ENCODE results near the gene FHL5. TPM values are rescaled to one million over a fixed set of nuclear protein-coding genes. Genes with fewer than 3 reads are reported as not detected.

The FHL5 gene
- total and polyA plus RNA-seq, 2 donors (not counting 1 experiment from before 2014, with no cell fraction given) = not detected

GRCh38 chr6:96611342-96611991, 48.5 kb downstream of the FHL5 start:
- Histone ChIP-seq H3K4me2 (replicated peaks; ENCODE audit: low read depth, low read length, poor library complexity, severe bottlenecking) (peak overlapping the region; percentile 34), H3K36me3 (replicated peaks in 1 of 2; ENCODE audit: control extremely low read depth in 1 of 2, control insufficient read depth in 1 of 2, extremely low read depth in 1 of 2, insufficient read depth in 2 of 2, low read length in 1 of 2) (no peaks in the 10 kb centered on the region), H3K27ac (ENCODE audit: low read length in 2 of 2) (no peak overlapping the region), H3K9ac (ENCODE audit: low read length) (no peak overlapping the region), H4K20me1 (ENCODE audit: control insufficient read depth, insufficient read depth, low read length, poor library complexity, severe bottlenecking) (no peaks in the 10 kb centered on the region), H3K9me3 (ENCODE audit: control extremely low read depth in 1 of 3, control insufficient read depth in 2 of 3, insufficient read depth in 1 of 3, low read length in 2 of 3) (no peaks in the 10 kb centered on the region), H2AFZ (ENCODE audit: insufficient read depth, low read depth, low read length, poor library complexity, severe bottlenecking) (no peak overlapping the region), H3K79me2 (ENCODE audit: control insufficient read depth, insufficient read depth, low read length) (no peaks in the 10 kb centered on the region), H3K4me3 (ENCODE audit: control extremely low read depth in 1 of 5, extremely low read depth in 1 of 5, insufficient read depth in 1 of 5, low read depth in 2 of 5, low read length in 4 of 5) (no peak overlapping the region), H3K4me1 (ENCODE audit: control insufficient read depth in 2 of 2, insufficient read depth in 2 of 2, low read length in 2 of 2) (peaks cover 20 to 26% of the 10 kb centered on the region in 2 donors), H3K27me3 (replicated peaks in 1 of 4; ENCODE audit: control extremely low read depth in 1 of 4, control insufficient read depth in 3 of 4, insufficient read depth in 4 of 4, low read length in 3 of 4) (peaks cover 0 to 8% (median 2%) of the 10 kb centered on the region in 4 experiments)
- ChIA-PET CTCF (interaction anchor here (1.9 kb wide), 1 partner anchor 16 kb away, joined by 6 read pairs; no protein-coding TSS in a partner anchor), POLR2A (no interaction called here)
- H3K4me1 Mint-ChIP-seq = peaks cover 27% of the 10 kb centered on the region
- ATAC-seq (ENCODE audit: low read depth) (peak; percentile 45), DNase-seq (peak; percentile 38)
- no peaks in the 10 kb centered on the region for H3K9me3 Mint-ChIP-seq (ENCODE audit: insufficient read depth)
- intact Hi-C loops (cut with micrococcal nuclease) = no loop called here
- H3K27me3 Mint-ChIP-seq = peaks cover 10% of the 10 kb centered on the region
- no peak overlapping the region for H3K27ac Mint-ChIP-seq
- TF ChIP-seq EZH2 (IDR thresholded peaks at IDR 0.05; ENCODE audit: borderline replicate concordance, insufficient read depth, low read depth, low read length, poor library complexity, severe bottlenecking) (no peak), CTCF (IDR thresholded peaks at IDR 0.05) (no peak)
- no peak overlapping the region for H3K4me3 Mint-ChIP-seq
- 83% methylated on average over 1 of the region's 1 CpG for WGBS (ENCODE audit: insufficient coverage)

GRCh38 chr6:96613291-96613999, 50.5 kb downstream of the FHL5 start:
- DNase-seq = no peak
- CTCF ChIA-PET = no interaction called here
- Mint-ChIP-seq H3K4me3 (no peak overlapping the region), H3K27ac (no peak overlapping the region), H3K27me3 (peaks cover 17% of the 10 kb centered on the region), H3K4me1 (peaks cover 27% of the 10 kb centered on the region), H3K9me3 (ENCODE audit: insufficient read depth) (no peaks in the 10 kb centered on the region)
- Histone ChIP-seq H4K20me1 (ENCODE audit: control insufficient read depth, insufficient read depth, low read length, poor library complexity, severe bottlenecking) (no peaks in the 10 kb centered on the region), H3K4me1 (ENCODE audit: control insufficient read depth in 2 of 2, insufficient read depth in 2 of 2, low read length in 2 of 2) (peaks cover 20 to 26% of the 10 kb centered on the region in 2 donors), H3K4me3 (ENCODE audit: control extremely low read depth in 1 of 5, extremely low read depth in 1 of 5, insufficient read depth in 1 of 5, low read depth in 2 of 5, low read length in 4 of 5) (no peak overlapping the region), H2AFZ (ENCODE audit: insufficient read depth, low read depth, low read length, poor library complexity, severe bottlenecking) (no peak overlapping the region), H3K4me2 (replicated peaks; ENCODE audit: low read depth, low read length, poor library complexity, severe bottlenecking) (no peak overlapping the region), H3K36me3 (replicated peaks in 1 of 2; ENCODE audit: control extremely low read depth in 1 of 2, control insufficient read depth in 1 of 2, extremely low read depth in 1 of 2, insufficient read depth in 2 of 2, low read length in 1 of 2) (no peaks in the 10 kb centered on the region), H3K9ac (ENCODE audit: low read length) (no peak overlapping the region), H3K9me3 (ENCODE audit: control extremely low read depth in 1 of 3, control insufficient read depth in 2 of 3, insufficient read depth in 1 of 3, low read length in 2 of 3) (no peaks in the 10 kb centered on the region), H3K27me3 (replicated peaks in 1 of 4; ENCODE audit: control extremely low read depth in 1 of 4, control insufficient read depth in 3 of 4, insufficient read depth in 4 of 4, low read length in 3 of 4) (peaks cover 0 to 12% (median 2%) of the 10 kb centered on the region in 4 experiments), H3K27ac (ENCODE audit: low read length in 2 of 2) (no peak overlapping the region), H3K79me2 (ENCODE audit: control insufficient read depth, insufficient read depth, low read length) (no peaks in the 10 kb centered on the region)
- no peak for ATAC-seq (ENCODE audit: low read depth)
- no CpG with 5 or more reads among the region's 2 CpGs for WGBS (ENCODE audit: insufficient coverage)
- POLR2A ChIA-PET = no interaction called here
- no peak for TF ChIP-seq EZH2 (IDR thresholded peaks at IDR 0.05; ENCODE audit: borderline replicate concordance, insufficient read depth, low read depth, low read length, poor library complexity, severe bottlenecking)
- no peak for TF ChIP-seq CTCF (IDR thresholded peaks at IDR 0.05)
- intact Hi-C loops (cut with micrococcal nuclease) = no loop called here

All from B cell (primary cell).